Measurements from ENCODE around the gene RSKR.

The RSKR gene

DNA sequence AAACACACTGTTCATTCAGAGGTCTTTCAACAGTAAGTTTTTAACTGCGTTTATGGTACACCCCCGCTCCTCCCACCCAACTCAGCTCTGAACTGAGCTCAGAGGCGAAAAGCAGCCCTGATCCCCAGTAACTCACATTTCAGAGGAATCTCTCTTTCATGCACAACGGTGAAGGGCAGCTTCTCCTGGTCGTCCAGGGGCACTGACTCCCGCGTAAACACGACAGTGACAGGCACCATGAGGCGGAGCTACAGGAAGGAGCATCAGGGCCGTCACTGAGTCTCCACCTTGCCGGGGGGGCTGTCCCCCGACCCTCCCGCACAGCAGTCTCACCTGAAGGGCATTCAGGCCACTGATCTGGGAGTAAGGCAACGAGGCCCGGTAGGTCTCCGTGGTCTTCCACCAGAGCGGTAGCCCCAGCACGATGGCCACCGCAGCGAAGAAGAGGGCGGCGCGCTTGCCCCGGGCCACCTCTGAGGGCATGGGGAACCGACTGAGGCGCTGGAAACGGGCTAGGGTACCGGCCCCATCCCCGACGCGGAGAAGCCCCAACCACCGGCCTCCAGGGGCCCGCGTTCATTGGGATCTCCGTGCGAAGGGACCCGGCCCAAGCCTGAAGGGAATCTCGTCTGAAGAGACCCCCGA lies 43.1 kb downstream of the RSKR start:
- Histone ChIP-seq H3K4me3 (ENCODE audit: low read depth, low read length, poor library complexity, severe bottlenecking) (peak overlapping the region; percentile 91), H3K9ac (ENCODE audit: low read length) (peak overlapping the region; percentile 81), H2AFZ (ENCODE audit: low read length) (no peak overlapping the region), H3K27me3 (ENCODE audit: insufficient read depth, low read length) (no peaks in the 10 kb centered on the region), H3K4me1 (ENCODE audit: insufficient read depth, low read length, severe bottlenecking) (peaks cover 49% of the 10 kb centered on the region), H3K79me2 (ENCODE audit: insufficient read depth, low read length) (peaks cover 8% of the 10 kb centered on the region), H3K27ac (ENCODE audit: low read depth, low read length, poor library complexity, severe bottlenecking) (peak overlapping the region; percentile 55), H3K4me2 (ENCODE audit: low read length) (peak overlapping the region; percentile 76), H3K9me3 (ENCODE audit: low read length) (no peaks in the 10 kb centered on the region), H3F3A (ENCODE audit: insufficient read depth, low read length) (no peaks in the 10 kb centered on the region), H4K20me1 (ENCODE audit: insufficient read depth, low read length) (no peaks in the 10 kb centered on the region), H3K36me3 (ENCODE audit: insufficient read depth, low read length) (peaks cover 33% of the 10 kb centered on the region; the same call in 1 of the 2 replicates), H3K9me2 (ENCODE audit: low read depth, low read length) (no peaks in the 10 kb centered on the region)
- TF ChIP-seq, protein P1, sequence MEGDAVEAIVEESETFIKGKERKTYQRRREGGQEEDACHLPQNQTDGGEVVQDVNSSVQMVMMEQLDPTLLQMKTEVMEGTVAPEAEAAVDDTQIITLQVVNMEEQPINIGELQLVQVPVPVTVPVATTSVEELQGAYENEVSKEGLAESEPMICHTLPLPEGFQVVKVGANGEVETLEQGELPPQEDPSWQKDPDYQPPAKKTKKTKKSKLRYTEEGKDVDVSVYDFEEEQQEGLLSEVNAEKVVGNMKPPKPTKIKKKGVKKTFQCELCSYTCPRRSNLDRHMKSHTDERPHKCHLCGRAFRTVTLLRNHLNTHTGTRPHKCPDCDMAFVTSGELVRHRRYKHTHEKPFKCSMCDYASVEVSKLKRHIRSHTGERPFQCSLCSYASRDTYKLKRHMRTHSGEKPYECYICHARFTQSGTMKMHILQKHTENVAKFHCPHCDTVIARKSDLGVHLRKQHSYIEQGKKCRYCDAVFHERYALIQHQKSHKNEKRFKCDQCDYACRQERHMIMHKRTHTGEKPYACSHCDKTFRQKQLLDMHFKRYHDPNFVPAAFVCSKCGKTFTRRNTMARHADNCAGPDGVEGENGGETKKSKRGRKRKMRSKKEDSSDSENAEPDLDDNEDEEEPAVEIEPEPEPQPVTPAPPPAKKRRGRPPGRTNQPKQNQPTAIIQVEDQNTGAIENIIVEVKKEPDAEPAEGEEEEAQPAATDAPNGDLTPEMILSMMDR (IDR thresholded peaks at IDR 0.05; ENCODE audit: low read length) = no peak
- TF ChIP-seq EZH2 (IDR thresholded peaks at IDR 0.05; ENCODE audit: borderline replicate concordance, low read length) = no peak

DNA sequence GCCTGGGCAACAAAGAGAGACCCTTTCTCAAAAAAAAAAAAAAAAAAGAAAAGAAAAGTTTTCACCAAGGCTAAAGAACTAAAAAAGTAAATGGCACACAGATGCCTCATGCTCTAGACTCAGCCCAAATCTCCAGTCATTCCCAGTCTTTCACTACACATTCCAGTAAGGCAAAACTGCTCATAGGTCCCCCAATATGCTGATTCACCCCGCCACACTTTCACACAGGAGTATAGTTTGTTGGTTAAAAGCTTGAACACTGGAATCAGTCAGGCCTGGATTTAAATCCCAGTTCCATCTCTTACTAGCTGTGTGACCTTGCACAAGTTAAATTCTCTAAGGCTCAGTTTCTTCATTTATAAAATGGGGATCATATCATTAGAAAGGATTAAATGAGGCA lies 44.5 kb downstream of the RSKR start:
- peak overlapping the region; percentile 91 for H3K4me3 ChIP-seq (ENCODE audit: low read depth, low read length, poor library complexity, severe bottlenecking)
- no peak overlapping the region for H3K9ac ChIP-seq (ENCODE audit: low read length)
- H3K27me3 ChIP-seq (ENCODE audit: insufficient read depth, low read length) = no peaks in the 10 kb centered on the region
- TF ChIP-seq EZH2 (IDR thresholded peaks at IDR 0.05; ENCODE audit: borderline replicate concordance, low read length) = no peak
- TF ChIP-seq, protein P1 (IDR thresholded peaks at IDR 0.05; ENCODE audit: low read length) = no peak
- H2AFZ ChIP-seq (ENCODE audit: low read length) = no peak overlapping the region
- H3K9me3 ChIP-seq (ENCODE audit: low read length) = no peaks in the 10 kb centered on the region
- H3K4me2 ChIP-seq (ENCODE audit: low read length) = peak overlapping the region; percentile 76
- H3K9me2 ChIP-seq (ENCODE audit: low read depth, low read length) = no peaks in the 10 kb centered on the region
- no peaks in the 10 kb centered on the region for H3F3A ChIP-seq (ENCODE audit: insufficient read depth, low read length)
- no peaks in the 10 kb centered on the region for H4K20me1 ChIP-seq (ENCODE audit: insufficient read depth, low read length)
- peaks cover 42% of the 10 kb centered on the region for H3K4me1 ChIP-seq (ENCODE audit: insufficient read depth, low read length, severe bottlenecking)
- no peak overlapping the region for H3K27ac ChIP-seq (ENCODE audit: low read depth, low read length, poor library complexity, severe bottlenecking)
- peaks cover 16% of the 10 kb centered on the region for H3K79me2 ChIP-seq (ENCODE audit: insufficient read depth, low read length)
- H3K36me3 ChIP-seq (ENCODE audit: insufficient read depth, low read length) = peaks cover 31% of the 10 kb centered on the region; the same call in 1 of the 2 replicates

DNA sequence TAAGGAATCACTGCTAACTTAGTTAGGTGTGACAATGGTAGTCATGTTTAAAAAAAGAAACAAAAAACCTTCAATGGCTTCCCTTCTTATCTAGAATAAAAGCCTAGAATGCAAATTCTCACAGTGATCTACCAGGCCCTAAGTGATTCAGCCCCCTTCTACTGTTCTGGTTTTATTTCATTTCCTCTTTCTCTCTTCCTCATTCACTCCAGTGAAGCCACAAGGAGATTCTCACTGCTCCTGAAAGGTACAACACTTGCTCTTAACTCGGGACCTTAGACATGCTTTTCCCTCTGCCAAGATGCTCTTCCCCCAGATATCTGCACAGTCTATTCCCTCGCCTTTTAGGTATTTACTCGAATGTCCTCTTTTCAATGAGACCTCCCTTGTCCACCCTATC lies 46.4 kb downstream of the RSKR start:
- Histone ChIP-seq H3K79me2 (ENCODE audit: insufficient read depth, low read length) (peaks cover 16% of the 10 kb centered on the region), H3K4me1 (ENCODE audit: insufficient read depth, low read length, severe bottlenecking) (peaks cover 42% of the 10 kb centered on the region), H3K9me2 (ENCODE audit: low read depth, low read length) (no peaks in the 10 kb centered on the region), H3K27ac (ENCODE audit: low read depth, low read length, poor library complexity, severe bottlenecking) (no peak overlapping the region), H4K20me1 (ENCODE audit: insufficient read depth, low read length) (no peaks in the 10 kb centered on the region), H3K9ac (ENCODE audit: low read length) (no peak overlapping the region), H3K27me3 (ENCODE audit: insufficient read depth, low read length) (no peaks in the 10 kb centered on the region), H3K4me3 (ENCODE audit: low read depth, low read length, poor library complexity, severe bottlenecking) (no peak overlapping the region), H3F3A (ENCODE audit: insufficient read depth, low read length) (no peaks in the 10 kb centered on the region), H3K4me2 (ENCODE audit: low read length) (peak overlapping the region; percentile 12; the same call in 1 of the 2 replicates), H3K36me3 (ENCODE audit: insufficient read depth, low read length) (peaks cover 33% of the 10 kb centered on the region), H2AFZ (ENCODE audit: low read length) (no peak overlapping the region), H3K9me3 (ENCODE audit: low read length) (no peaks in the 10 kb centered on the region)
- TF ChIP-seq, protein P1 (IDR thresholded peaks at IDR 0.05; ENCODE audit: low read length) = no peak
- TF ChIP-seq EZH2 (IDR thresholded peaks at IDR 0.05; ENCODE audit: borderline replicate concordance, low read length) = no peak
